NCI-H2171 treated with DMSO at 0.1 percent for 48 hours (cell line): ENCODE results near the gene EFHB.
"Not testable (repeated sequence)": the region's sequence is repeated elsewhere in the genome, so short reads cannot be mapped to it uniquely, and the experiment has no call there.

Experiments
- DNase-seq: peaks from one replicate; lab custom pipeline; 2025; lab: John Stamatoyannopoulos, UW

Gene EFHB

DNA sequence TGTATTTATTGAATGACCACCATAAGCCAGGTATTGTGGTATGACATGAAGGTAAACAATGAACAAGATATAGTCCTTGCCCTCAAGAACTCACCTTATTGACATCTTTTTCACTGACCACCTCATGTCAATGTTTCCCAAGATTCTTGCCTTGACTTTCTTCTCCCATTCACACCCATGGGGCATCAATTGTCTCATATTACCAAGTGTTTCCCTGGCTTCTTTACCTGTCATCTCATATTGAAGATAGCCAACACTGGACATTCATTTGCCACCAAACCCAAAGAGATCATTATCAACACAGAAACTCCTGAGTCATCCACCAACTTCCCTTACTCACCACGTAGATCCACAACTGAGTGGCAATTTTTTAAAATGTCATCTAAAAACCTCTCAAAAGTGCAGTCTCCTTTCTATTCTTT lies 2.2 kb downstream of the EFHB start:
- DNase-seq: no peak

GRCh38 chr3:19931180-19931692 lies 2.8 kb downstream of the EFHB start:
- no peak for DNase-seq

DNA sequence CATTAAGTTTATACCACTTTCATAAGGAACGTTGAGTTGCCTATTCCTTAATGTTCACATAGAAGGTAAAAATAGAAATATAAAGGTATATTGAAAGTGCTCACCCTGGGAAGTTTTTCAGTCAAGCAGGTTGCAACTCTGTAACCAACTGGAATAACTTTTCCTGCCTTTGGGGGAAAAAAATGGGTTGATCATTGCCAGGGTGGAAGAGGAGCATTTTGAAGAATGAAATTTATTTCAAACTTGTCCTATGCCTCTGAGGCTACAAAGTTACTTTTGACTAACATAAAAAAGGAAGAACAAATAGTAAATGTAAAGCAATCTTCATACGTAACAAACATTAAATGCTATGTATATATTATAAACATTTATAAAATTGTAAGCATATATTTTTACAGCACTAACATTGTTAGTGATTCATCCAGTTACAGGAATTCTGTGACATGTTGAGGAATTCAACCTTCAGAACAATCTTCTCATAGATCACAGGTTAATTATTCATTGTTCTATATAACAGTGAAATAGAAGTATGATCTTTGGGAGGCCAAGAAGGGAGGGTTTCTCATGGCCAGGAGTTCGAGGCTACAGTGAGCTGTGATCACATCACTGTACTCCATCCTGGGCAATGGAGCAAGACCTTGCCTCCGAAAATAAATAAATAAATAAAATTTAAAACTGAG lies 13.5 kb downstream of the EFHB start:
- DNase-seq: no peak

DNA sequence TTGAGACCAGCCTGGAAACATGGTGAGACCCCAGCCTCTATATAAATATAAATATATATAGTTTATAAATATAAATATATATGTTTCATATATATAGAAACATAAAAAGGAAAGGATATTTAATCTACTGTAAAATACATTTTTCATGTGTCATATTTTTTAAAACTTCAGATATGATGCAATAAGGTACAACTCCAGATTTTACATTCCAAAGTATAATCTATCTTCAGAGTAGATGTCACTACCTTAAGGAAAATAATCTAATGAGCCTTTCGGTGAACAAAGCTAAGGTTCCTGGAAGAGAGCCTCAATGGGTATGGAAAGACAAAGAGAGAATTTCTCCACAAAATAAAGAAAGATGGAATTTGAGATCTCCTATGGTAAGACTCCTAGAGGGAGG lies 16.9 kb downstream of the EFHB start:
- DNase-seq: no peak

- no peak for DNase-seq
These were observed 22.6 kb downstream of the EFHB start for GRCh38 chr3:19911452-19911851.

DNA sequence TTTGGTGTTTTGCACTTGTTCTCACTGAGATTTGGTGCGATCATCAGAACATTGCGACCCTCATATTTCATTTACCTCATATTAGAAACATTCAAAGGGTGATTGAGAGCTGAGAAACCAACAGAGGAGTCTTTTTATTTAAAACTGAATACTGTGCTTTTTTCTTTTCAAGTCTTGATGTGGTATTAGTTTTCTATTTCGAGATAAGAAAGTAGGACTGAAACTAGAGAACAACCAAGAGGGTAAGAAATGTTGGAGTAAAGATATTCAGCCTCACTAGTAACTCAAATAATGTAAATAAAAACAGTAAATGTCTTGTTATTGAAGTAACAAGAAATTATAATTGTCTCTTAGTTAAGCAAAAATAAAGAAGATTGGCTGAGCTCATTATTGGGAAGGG lies 26.5 kb downstream of the EFHB start:
- DNase-seq: no peak

GRCh38 chr3:19903649-19904048 lies 30.4 kb downstream of the EFHB start:
- no peak for DNase-seq

- no peak for DNase-seq
These were observed 32.1 kb downstream of the EFHB start for GRCh38 chr3:19901918-19902317.

- no peak for DNase-seq
These were observed 32.7 kb downstream of the EFHB start for GRCh38 chr3:19901337-19901736.

DNA sequence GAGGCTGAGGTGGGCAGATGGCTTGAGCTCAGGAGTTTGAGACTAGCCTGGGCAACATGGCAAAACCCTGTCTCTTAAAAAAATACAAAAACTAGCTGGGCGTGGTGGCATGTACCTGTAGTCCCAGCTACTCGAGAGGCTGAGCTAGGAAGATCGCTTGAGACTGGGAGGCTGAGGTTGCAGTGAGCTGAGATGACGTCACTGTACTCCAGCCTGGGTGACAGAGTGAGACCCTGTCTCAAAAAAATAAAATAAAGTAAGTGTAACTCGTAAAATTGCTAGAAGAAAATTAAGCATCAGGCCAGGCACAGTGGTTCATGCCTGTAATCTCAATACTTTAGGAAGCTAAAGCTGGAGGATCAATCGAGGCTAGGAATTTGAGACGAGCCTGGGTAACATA lies 34.2 kb downstream of the EFHB start:
- not testable (repeated sequence) for DNase-seq

GRCh38 chr3:19899264-19899663 lies 34.8 kb downstream of the EFHB start:
- no peak for DNase-seq

DNA sequence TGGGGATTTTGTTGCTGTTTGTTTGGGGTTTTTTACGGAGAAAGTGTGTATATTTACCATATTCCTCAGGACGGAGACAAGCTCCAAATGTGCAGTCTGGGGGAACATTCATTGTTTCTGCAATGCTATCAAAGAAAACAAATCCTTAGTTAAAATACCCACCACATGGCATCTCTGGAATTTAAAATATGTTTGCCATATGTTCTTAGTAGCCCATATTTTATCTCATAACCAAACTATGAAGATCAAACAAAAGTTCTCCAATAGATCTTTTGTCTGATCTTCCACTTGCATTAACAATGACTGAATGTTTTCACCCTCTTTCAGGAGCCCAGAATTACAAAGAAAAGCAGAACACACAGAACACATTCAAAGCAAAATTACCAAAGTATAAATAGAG lies 35.3 kb downstream of the EFHB start:
- DNase-seq: no peak

GRCh38 chr3:19891740-19892139 lies 42.3 kb downstream of the EFHB start:
- no peak for DNase-seq

GRCh38 chr3:19888428-19889152 lies 45.4 kb downstream of the EFHB start:
- no peak for DNase-seq

DNA sequence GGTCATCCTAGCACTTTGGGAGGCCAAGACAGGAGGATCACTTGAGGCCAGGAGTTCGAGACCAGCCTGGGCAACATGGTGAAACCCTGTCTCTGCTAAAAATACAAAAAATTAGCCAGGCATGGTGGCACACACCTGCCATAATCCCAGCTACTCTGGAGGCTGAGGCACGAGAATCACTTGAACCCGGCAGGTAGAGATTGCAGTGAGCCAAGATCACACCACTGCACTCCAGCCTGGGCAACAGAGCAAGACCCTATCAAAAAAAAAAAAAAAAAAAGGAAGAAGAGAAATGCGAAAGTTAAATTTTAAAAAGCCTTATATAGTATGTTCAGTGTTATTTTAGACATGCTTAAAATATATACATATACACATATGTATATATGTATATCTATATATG lies 46.9 kb downstream of the EFHB start:
- DNase-seq: not testable (repeated sequence)

DNA sequence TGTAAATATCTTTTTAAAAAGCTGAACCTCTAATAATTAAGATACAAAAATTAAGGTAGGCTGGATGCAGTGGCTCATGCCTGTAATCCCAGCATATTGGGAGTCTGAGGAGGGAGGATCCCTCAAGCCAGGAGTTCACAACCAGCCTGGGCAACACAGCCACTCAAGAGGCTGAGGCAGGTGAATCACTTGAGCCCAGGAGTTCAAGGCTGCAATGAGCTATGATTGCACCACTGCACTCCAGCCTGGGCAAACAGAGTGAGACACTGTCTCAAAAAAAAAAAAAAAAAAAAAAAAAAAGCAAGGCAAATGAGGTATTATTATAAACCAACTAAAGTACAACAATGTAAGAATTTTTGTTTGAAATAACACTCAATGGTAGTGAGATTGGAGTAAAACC lies 47.6 kb downstream of the EFHB start:
- DNase-seq: no peak

GRCh38 chr3:19885468-19885867 lies 48.5 kb downstream of the EFHB start:
- no peak for DNase-seq

GRCh38 chr3:19881852-19882251 lies 52.2 kb downstream of the EFHB start:
- no peak for DNase-seq

- no peak for DNase-seq
These were observed 53.0 kb downstream of the EFHB start for GRCh38 chr3:19881036-19881435.

- no peak for DNase-seq
These were observed 56.4 kb downstream of the EFHB start for GRCh38 chr3:19877656-19878055.

DNA sequence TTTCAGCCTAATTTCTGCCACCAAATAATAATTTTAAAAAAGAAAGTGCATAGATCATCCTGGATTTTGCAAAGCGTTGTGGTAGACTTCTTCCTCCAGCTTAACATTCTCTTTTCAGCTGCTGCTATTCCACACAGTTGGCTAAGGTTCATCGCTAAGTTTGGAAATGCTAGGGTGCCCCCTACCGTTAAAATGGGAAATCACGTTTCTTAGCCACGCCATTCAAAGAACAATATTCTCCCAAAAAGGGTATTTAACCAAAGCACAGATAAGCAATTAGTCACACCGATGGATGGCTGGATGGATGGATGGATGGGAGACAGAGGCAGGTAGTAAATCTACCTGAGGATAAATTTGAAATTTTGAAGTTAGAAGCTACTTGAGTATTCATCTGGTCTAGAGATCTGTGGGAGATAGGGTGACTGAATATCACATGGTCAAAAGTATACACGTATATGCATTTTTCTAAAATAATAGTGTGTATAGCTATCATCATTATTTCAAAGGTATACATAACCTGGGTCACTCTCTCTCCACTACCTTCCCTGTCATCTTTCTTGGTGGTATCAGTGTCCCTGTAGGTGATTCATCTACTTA lies 67.2 kb downstream of the EFHB start:
- peak; percentile 40 for DNase-seq

- DNase-seq: not testable (repeated sequence)
These were observed 78.7 kb downstream of the EFHB start for GRCh38 chr3:19855318-19855717.

DNA sequence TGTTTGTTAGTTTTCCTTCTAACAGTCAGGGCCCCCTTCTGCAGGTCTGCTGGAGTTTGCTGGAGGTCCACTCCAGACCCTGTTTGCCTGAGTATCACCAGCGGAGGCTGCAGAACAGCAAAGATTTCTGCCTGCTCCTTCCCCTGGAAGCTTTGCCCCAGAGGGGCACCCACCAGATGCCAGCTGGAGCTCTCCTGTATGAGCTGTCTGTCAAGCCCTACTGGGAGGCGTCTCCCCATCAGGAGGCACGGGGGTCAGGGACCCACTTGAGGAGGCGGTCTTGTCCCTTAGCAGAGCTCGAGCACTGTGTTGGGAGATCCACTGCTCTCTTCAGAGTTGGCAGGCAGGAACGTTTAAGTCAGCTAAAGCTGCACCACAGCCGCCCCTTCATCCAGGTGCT lies 87.4 kb downstream of the EFHB start:
- DNase-seq: not testable (repeated sequence)
